SHP77 treated with DMSO at 0.1 percent for 48 hours (cell line): ENCODE results near the gene ZPLD1.

Experiments
- DNase-seq: peaks from one replicate; lab custom pipeline; 2025; lab: John Stamatoyannopoulos, UW

The ZPLD1 gene

DNA sequence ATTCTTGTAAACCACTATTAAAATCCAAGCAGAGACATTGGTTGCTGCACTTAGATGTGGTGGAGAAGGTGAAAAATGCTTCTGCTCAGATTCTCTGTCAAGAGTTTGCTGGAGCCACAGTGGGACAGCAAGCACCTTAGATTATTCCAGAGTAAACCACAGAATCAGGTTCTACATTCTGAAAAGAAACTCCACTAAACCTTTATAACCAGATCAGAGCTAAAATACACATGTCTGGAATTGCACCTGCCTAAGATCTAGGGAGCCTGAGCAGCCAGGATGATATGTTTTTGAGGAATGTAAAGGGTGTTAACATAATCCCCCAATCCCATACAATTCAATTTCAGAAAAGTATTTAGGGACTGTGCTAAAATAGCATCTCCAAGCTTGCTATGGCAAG is at the start of gene ZPLD1:
Gene ZPLD1, plus strand, starts transcription at position 301 of the 400 bp plus-strand sequence. CDS start 3,473 bp downstream, outside the sequence.
- no peak for DNase-seq

DNA sequence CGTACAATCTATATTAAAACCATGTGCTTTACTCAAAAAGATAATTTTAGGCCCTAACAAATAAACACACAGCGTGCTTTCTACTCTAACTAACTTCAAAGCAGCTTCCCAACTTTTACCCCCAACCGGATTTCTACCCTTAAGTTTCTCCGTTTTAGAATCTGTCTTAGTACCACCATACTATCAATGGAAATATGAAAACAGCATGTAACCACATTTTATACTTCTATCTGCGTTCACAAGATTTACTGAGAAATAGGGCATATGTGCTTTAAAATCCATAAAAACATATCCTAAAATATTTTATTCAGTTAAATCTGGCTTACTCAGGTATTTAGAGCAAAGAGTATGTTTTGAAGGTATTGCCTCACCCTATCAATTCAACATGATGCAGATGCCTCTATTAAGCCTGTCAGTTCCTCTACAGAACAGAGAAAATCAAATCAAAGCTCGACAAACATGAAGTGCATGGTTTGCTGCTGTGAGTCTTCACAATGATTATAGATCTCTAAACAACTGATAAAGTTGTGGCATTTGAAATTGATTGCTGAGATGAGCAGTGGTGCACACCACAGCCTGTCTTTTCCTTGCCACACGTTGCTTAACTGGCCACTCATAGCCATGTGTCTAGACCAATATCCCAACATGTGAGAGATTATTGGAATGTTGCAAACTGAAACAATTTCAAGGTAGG is 44.5 kb upstream of the ZPLD1 start:
- DNase-seq: no peak

DNA sequence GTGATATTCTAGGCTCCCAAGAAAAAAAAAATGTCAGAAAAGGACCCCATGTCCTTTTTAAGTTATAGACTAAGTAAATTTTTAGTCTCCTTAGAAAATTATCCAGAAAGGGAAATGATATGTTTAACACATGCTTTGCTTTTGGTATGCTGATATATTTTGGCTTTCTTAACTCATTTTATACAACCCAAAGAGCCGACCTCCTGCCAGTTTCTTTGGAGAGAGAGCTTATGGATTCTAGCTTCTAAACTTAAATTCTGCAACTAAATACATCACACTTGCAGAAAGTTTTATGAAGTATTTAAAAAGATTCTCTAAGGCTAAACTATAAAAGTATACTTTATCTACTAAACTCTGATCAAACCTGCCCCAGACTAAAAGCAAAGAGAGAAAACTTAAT is 43.9 kb upstream of the ZPLD1 start:
- no peak for DNase-seq

DNA sequence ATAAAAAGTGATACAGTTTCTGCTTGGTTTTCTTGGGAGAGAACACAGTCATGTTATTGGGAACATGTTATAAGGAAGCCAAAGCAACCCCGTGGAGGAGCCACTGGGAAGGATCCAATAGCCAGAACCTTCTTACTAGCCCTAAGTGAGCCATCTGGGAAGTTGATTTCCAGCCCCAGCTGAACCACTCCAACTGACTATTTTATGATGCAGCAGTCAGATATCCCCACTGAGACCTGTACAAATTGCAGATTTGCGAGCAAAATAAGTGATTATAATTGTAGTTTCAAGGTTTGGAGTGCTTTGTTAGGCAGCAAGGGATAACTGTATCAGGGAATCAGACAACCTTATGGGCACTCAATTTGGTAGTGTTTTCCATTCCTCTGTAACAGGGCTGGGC is 43.3 kb upstream of the ZPLD1 start:
- no peak for DNase-seq

DNA sequence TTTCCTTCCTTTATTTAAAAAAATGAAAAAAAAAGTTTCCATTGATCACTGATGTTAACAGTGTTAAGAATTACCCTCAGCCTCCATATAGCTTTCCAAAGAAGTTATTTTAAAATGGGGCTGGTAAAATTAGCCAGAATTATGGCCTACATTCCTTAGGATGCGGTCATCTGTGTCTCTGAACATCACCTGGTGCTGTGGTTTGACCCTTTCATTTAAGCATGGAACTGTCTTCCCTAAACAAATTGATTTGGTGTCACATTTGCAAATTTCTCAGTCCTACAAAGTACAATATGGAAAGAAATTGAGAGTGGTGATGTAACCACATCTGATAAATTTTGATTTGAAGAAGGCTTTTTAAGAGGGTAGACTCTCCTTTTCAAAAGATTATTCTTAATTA is 40.3 kb upstream of the ZPLD1 start:
- DNase-seq: no peak

- no peak for DNase-seq
Observed at GRCh38 chr3:102398176-102398575, 36.6 kb upstream of the ZPLD1 start.

DNA sequence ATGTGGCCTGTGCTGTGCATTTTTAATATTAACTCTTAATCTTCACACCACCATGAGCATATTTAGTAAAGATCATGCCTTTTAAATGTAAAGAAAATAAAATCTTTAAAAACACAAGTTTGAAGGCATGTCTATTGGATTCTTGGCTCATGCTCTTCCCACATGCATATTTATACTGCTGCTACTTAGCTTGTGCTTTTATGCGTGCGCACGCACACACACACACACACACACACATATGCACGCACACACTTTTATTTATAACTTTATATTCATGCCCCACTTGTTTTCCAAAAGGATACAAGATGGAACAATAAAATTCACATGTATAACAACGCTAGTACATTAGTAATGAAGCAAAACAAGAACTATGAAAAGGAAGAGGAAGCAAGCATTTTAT is 36.1 kb upstream of the ZPLD1 start:
- no peak for DNase-seq

DNA sequence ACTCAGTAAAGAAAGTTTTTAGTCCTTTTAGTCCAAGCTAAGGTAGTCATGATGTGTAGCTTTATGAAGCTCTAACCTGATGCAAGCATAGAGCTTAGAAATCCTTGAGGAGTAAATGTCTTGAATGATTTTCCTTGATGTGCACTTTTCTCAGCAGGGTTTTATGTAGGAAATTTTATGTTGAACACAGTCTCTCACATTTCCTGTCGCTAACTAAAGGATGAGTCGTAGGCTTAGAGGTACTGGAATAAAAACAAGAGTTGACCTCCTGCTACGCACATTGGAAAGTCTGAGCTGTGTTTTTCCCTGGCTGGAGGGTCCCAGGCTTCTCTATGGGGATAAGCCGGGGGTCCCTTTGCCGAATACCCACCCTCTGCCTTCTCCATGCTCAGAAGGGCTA is 34.7 kb upstream of the ZPLD1 start:
- no peak for DNase-seq

DNA sequence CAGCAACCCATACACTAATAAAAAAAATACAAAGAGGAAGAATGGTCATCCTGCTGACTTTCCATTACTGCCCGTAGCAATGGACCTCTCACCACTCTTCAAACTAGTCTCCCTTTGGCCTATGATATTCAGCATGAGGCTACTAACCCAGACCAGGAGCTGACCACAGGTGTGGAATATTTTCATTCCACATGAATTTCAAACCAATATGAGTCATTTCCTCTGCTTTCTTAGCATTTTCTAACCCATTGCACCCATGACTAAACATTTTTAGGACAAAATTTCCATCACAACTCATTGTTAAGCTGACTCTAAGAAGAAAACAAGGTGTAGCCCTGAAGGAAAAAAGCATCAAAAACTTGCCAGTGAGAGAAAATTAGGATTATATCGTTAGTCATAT is 34.0 kb upstream of the ZPLD1 start:
- DNase-seq: no peak

GRCh38 chr3:102410616-102411015 is 24.2 kb upstream of the ZPLD1 start:
- DNase-seq: no peak

GRCh38 chr3:102415553-102415952 is 19.3 kb upstream of the ZPLD1 start:
- DNase-seq: no peak

GRCh38 chr3:102419786-102420185 is 15.0 kb upstream of the ZPLD1 start:
- no peak for DNase-seq

- DNase-seq: no peak
Observed at GRCh38 chr3:102441832-102442231, 7.0 kb downstream of the ZPLD1 start.

DNA sequence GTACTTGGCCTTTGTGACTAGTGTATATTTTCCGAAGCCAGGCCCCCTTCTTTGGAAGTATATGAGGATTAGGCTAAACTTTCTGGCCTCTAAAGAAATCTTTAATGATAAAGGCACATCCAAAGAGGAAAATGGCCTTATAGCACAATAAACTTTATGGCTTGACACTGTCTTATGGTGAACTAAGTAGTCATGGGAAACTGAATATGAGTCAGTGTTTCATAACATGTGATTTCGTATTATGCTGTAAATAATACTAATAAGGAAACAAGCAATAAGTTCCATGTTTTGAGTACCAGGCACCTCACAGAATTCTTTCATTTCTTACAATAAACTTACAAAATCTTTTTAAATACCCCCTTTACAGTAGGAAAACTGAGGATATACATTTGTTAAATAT is 8.2 kb downstream of the ZPLD1 start:
- no peak for DNase-seq

DNA sequence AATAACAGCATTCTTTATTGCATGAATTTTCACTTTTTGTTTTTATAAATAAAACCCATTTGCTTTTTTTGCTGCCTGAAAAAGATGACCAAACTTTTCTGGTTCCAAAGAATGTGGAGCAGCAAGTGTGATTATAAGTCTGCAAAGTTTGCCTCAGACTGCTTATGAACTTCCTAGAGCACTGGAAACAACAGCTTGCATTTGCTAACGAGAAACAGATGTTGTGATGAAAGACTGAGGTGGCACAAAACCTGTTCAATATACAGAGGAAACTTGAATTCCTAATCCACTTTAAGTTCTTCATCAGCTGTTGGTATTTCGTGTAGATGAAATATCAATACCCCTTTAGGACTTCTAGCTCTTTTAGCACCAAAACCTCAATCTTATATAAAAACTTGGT is 9.3 kb downstream of the ZPLD1 start:
- DNase-seq: no peak

GRCh38 chr3:102447272-102447671 is 12.5 kb downstream of the ZPLD1 start:
- no peak for DNase-seq

DNA sequence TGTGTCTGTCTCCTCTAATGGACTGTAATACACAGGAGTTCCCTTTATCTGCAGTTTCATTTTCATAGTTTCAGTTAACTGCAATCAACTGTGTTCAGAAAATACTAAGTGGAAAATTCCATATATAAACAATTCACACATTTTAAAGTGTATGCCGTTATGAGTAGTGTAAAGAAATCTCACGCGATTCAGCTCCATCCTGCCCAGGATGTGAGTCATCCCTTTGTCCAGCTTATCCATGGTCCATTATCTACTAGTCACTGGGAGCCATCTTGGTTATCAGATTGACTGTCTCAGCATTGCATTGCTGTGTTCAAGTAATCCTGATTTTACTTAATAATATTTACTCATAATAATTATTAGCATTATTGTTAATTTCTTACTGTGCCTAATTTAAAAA is 14.5 kb downstream of the ZPLD1 start:
- no peak for DNase-seq

- DNase-seq: no peak
Observed at GRCh38 chr3:102449930-102450329, 15.1 kb downstream of the ZPLD1 start.

GRCh38 chr3:102450976-102451375 is 16.2 kb downstream of the ZPLD1 start:
- DNase-seq: no peak

DNA sequence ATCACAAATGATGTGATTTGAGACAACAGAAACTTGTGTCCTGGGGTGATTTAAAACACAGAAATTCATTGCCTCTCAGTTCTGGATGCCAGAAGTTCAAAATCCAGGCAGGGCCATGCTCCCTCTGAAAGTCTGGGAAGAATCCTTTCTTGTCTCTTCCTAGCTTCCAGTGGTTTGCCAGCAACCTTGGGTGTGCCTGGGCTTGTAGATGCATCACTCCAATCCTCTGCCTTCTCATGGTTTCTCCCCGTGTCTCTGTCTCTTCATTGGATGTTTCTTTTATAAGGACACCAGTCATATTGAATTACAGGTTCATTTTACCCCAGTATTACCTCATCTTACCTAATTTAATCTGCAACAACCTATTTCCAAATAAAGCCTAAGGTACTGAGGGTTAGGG is 16.7 kb downstream of the ZPLD1 start:
- DNase-seq: no peak

DNA sequence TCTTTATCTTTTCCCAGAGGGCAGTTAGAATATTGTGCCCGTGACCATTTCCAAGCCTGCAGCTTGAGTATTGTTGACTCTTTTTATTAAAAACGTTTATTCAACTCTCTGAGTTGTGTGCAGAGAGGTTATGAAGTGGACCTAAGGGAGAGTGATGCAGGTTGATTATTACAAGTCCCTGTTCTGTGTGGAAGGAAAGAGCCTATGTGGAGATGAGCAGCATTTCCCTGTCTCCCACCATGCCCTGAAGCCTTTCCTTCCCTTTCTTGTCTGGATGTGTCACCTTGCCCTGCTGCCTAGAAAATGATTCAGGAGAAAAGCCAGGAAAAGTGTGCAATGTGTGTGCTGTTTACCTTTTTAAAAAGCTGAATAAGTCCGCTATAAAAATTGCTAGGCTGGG is 19.4 kb downstream of the ZPLD1 start:
- no peak for DNase-seq

GRCh38 chr3:102457644-102458043 is 22.8 kb downstream of the ZPLD1 start:
- no peak for DNase-seq

GRCh38 chr3:102460579-102460978 is 25.8 kb downstream of the ZPLD1 start:
- no peak for DNase-seq

DNA sequence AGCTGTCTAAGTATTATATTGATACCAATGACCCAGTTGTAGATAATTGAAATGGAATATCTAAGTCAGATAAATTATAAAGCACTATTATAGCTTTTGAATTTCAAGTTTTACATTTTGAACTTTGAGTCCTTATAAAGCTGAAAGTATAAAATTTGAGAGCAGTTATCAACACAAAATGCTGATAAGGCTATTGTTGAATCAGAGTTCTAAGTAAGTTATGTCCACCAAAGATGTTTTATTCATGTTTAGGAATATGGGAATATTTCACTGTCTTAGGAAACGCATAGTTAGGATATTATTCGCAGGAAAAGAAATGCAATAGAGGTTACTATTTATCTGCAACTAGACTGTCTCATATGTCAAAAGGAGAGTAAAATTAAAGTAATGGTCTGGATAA is 29.4 kb downstream of the ZPLD1 start:
- DNase-seq: no peak

GRCh38 chr3:102466001-102466400 is 31.2 kb downstream of the ZPLD1 start:
- no peak for DNase-seq
